ENCODE measurements around the gene RNF103. TPM values are rescaled to one million over a fixed set of nuclear protein-coding genes. Genes with fewer than 3 reads are reported as not detected.
"Not testable (repeated sequence)": the region's sequence is repeated elsewhere in the genome, so short reads cannot be mapped to it uniquely, and the experiment has no call there.

Gene RNF103
- total RNA-seq, 1 experiment from 2014 or later, result 24.5 TPM

GRCh38 chr2:86593266-86593665 is 30.4 kb downstream of the RNF103 start:
- BruUV-seq (replicated peaks), result no TSS peak
- CTCF ChIA-PET, result no interaction called here
- intact Hi-C loops (cut with micrococcal nuclease; ENCODE audit: unreplicated experiment), result no loop called here

GRCh38 chr2:86592547-86593230 is 31.0 kb downstream of the RNF103 start:
- H2AFZ ChIP-seq, result no peak overlapping the region
- H3K4me3 ChIP-seq, result no peak overlapping the region
- ChIA-PET CTCF (no interaction called here), POLR2A (ENCODE audit: unreplicated experiment) (no interaction called here)
- no peaks in the 10 kb centered on the region for H3K36me3 ChIP-seq (ENCODE audit: low read depth)
- DNase-seq, result no peak
- H3F3A ChIP-seq (ENCODE audit: insufficient read depth, low read depth), result no peaks in the 10 kb centered on the region; the same call in 1 of the 2 replicates
- no peaks in the 10 kb centered on the region for H3K79me2 ChIP-seq (ENCODE audit: low read depth)
- no peaks in the 10 kb centered on the region for H3K9me3 ChIP-seq (ENCODE audit: insufficient read depth, low read depth)
- no peaks in the 10 kb centered on the region for H3K27me3 ChIP-seq (ENCODE audit: insufficient read depth, low read depth)
- no peaks in the 10 kb centered on the region for H3K9me2 ChIP-seq (ENCODE audit: insufficient read depth)
- H3K4me1 ChIP-seq (replicated peaks; ENCODE audit: insufficient read depth), result no peaks in the 10 kb centered on the region
- H4K20me1 ChIP-seq (ENCODE audit: insufficient read depth), result no peaks in the 10 kb centered on the region
- H3K4me2 ChIP-seq, result no peak overlapping the region
- no peak overlapping the region for H3K27ac ChIP-seq
- TF ChIP-seq EZH2 (IDR thresholded peaks at IDR 0.05; ENCODE audit: low read depth), result no peak
- no peak for TF ChIP-seq CTCF (conservative IDR thresholded peaks at IDR 0.05)
- intact Hi-C loops (cut with micrococcal nuclease; ENCODE audit: unreplicated experiment), result no loop called here
- BruUV-seq (replicated peaks), result no TSS peak

More at GRCh38 chr2:86593266-86593665, 30.4 kb downstream of the RNF103 start:
- Histone ChIP-seq H3K27me3 (ENCODE audit: insufficient read depth, low read depth) (no peaks in the 10 kb centered on the region), H3K4me3 (no peak overlapping the region), H3K9me3 (ENCODE audit: insufficient read depth, low read depth) (no peaks in the 10 kb centered on the region), H3K9me2 (ENCODE audit: insufficient read depth) (no peaks in the 10 kb centered on the region), H3K27ac (no peak overlapping the region), H3K4me1 (replicated peaks; ENCODE audit: insufficient read depth) (no peaks in the 10 kb centered on the region), H3K4me2 (no peak overlapping the region), H4K20me1 (ENCODE audit: insufficient read depth) (no peaks in the 10 kb centered on the region), H3F3A (ENCODE audit: insufficient read depth, low read depth) (no peaks in the 10 kb centered on the region; the same call in 1 of the 2 replicates), H2AFZ (no peak overlapping the region), H3K79me2 (ENCODE audit: low read depth) (no peaks in the 10 kb centered on the region), H3K36me3 (ENCODE audit: low read depth) (no peaks in the 10 kb centered on the region)
- POLR2A ChIA-PET (ENCODE audit: unreplicated experiment), result no interaction called here
- no peak for DNase-seq
- no peak for TF ChIP-seq EZH2 (IDR thresholded peaks at IDR 0.05; ENCODE audit: low read depth)
- no peak for TF ChIP-seq CTCF (conservative IDR thresholded peaks at IDR 0.05)

GRCh38 chr2:86589701-86590100 is 34.0 kb downstream of the RNF103 start:
- H3K9me3 ChIP-seq (ENCODE audit: insufficient read depth, low read depth); intact Hi-C loops (cut with micrococcal nuclease; ENCODE audit: unreplicated experiment); BruUV-seq (replicated peaks); H3F3A ChIP-seq (ENCODE audit: insufficient read depth, low read depth); H3K79me2 ChIP-seq (ENCODE audit: low read depth); H3K27me3 ChIP-seq (ENCODE audit: insufficient read depth, low read depth); DNase-seq; H3K27ac ChIP-seq; H3K4me1 ChIP-seq (replicated peaks; ENCODE audit: insufficient read depth); H3K36me3 ChIP-seq (ENCODE audit: low read depth); H3K4me3 ChIP-seq; H3K4me2 ChIP-seq; POLR2A ChIA-PET (ENCODE audit: unreplicated experiment); H4K20me1 ChIP-seq (ENCODE audit: insufficient read depth); H2AFZ ChIP-seq; H3K9me2 ChIP-seq (ENCODE audit: insufficient read depth); CTCF ChIA-PET: not testable (repeated sequence)

All from PC-9 (cell line).